Panc1 (cell line): Measurements from ENCODE around the gene ABCC10. TPM values are rescaled to one million over a fixed set of nuclear protein-coding genes. Genes with fewer than 3 reads are reported as not detected.

Experiments
- ATAC-seq: fragments of 200-7000 bp; cut with Tn5 transposase; 2 replicates; pipeline ENCODE4 v1.9.1; 2020; ENCODE audit warnings: mild to moderate bottlenecking, moderate library complexity
- Bru-seq: library from RNA; stranded (reverse); fragments of 400-500 nt; gene quantifications from one replicate; lab custom pipeline; 2021; lab: Mats Ljungman, UMichigan
- BruChase-seq, 2 experiments: library from RNA; stranded (reverse); fragments of 400-500 nt; gene quantifications; one replicate each; lab custom pipeline; 2021; lab: Mats Ljungman, UMichigan
- BruUV-seq: library from RNA; stranded (reverse); fragments of 400-500 nt; replicated peaks from 2 replicates; lab custom pipeline; 2021; lab: Mats Ljungman, UMichigan
- CTCF ChIA-PET: fragments of 300-600 bp; sonication (Branson Sonifier 250); formaldehyde crosslinking; loops from one replicate; lab custom pipeline; 2022; ENCODE audit warnings: antibody characterized with exemption; lab: Charles Lee
- POLR2A ChIA-PET: fragments of 300-600 bp; sonication (Branson Sonifier 250); formaldehyde crosslinking; loops from one replicate; lab custom pipeline; 2022; ENCODE audit warnings: antibody characterized with exemption; lab: Charles Lee
- DNase-seq: peaks from one replicate; pipeline ENCODE4 v3.0.0-alpha.2; 2010; ENCODE audit warnings: low read depth, low spot score
- H3K27ac ChIP-seq: 2 replicates; pipeline ENCODE4 v1.5.1; 2011; ENCODE audit warnings: mild to moderate bottlenecking, low read length, inconsistent platforms
- H3K27me3 ChIP-seq: fragments of 200-500 bp; sonication (Bioruptor generic); 2 replicates; pipeline ENCODE4 v1.6.0; 2014; ENCODE audit warnings: low read length, inconsistent platforms; ENCODE audit not compliant: control insufficient read depth, insufficient read depth
- H3K36me3 ChIP-seq: fragments of 200-500 bp; sonication (Bioruptor generic); 2 replicates; pipeline ENCODE4 v1.5.1; 2014; ENCODE audit warnings: inconsistent platforms, mild to moderate bottlenecking, low read length, moderate library complexity; ENCODE audit not compliant: control insufficient read depth, insufficient read depth
- H3K4me1 ChIP-seq: 2 replicates; pipeline ENCODE4 v1.5.1; 2011; ENCODE audit warnings: inconsistent platforms, mild to moderate bottlenecking, low read length, moderate library complexity; ENCODE audit not compliant: control insufficient read depth, insufficient read depth
- H3K4me3 ChIP-seq, 2 experiments: 2 replicates each; pipeline ENCODE4 v1.5.1; 2011 to 2012; ENCODE audit warnings: low read depth in 2 of 2, low read length in 2 of 2, mild to moderate bottlenecking in 2 of 2, inconsistent platforms in 1 of 2, moderate library complexity in 1 of 2
- H3K9me3 ChIP-seq: fragments of 200-500 bp; sonication (Bioruptor generic); 2 replicates; pipeline ENCODE4 v1.5.1; 2014; ENCODE audit warnings: low read depth, mild to moderate bottlenecking, inconsistent platforms, low read length, moderate library complexity; ENCODE audit not compliant: control insufficient read depth, insufficient read depth
- POLR2AphosphoS5 ChIP-seq: IDR thresholded peaks from 2 replicates; pipeline ENCODE4 v1.6.1; 2012; ENCODE audit warnings: mild to moderate bottlenecking, low read depth, low read length, moderate library complexity
- SIN3A ChIP-seq: IDR thresholded peaks from 2 replicates; pipeline ENCODE4 v1.6.1; 2012; ENCODE audit warnings: low read depth, mild to moderate bottlenecking, low read length, moderate library complexity, borderline replicate concordance; ENCODE audit not compliant: insufficient read depth
- TCF7L2 ChIP-seq: IDR thresholded peaks from 2 replicates; pipeline ENCODE4 v1.6.1; 2011; ENCODE audit warnings: mild to moderate bottlenecking, low read depth, low read length, inconsistent platforms
- in situ Hi-C: cut with HindIII; loops from 2 replicates; pipeline ENCODE4 v1.10.0; 2016; ENCODE audit warnings: low sequenced_read_pairs, low pct_unique_long_range_greater_than_20kb
- intact Hi-C: fragments of 100-400 bp; cut with micrococcal nuclease; formaldehyde crosslinking; loops from one replicate; pipeline ENCODE4 v1.10.0; 2022; ENCODE audit not compliant: unreplicated experiment
- long read RNA-seq: library from polyadenylated mRNA; unstranded; transcript quantifications from one replicate; pipeline ENCODE4 v2.0.0, GENCODE V29; 2021; ENCODE audit not compliant: unreplicated experiment
- polyA plus RNA-seq: library from polyadenylated mRNA; unstranded; fragments of >200 nt; gene quantifications from one replicate; pipeline ENCODE4 v1.2.1, GENCODE V29; 2012; ENCODE audit warnings: missing spikeins; ENCODE audit not compliant: insufficient read length
- total RNA-seq: library from RNA; stranded (reverse); gene quantifications from one replicate; pipeline ENCODE4 v1.2.1, GENCODE V29; 2021; ENCODE audit not compliant: unreplicated experiment
- TF ChIP-seq, protein P1 (sequence below): fragments of 450-650 bp; IDR thresholded peaks from 2 replicates; pipeline ENCODE4 v1.5.1; 2017; ENCODE audit warnings: mild to moderate bottlenecking
- TF ChIP-seq, protein P2 (sequence below), 2 experiments: IDR thresholded peaks; 2 replicates each; pipeline ENCODE4 v1.6.1; 2011 to 2012; ENCODE audit warnings: low read depth in 2 of 2, control low read depth in 1 of 2, low read length in 1 of 2, mild to moderate bottlenecking in 1 of 2, moderate library complexity in 1 of 2; ENCODE audit not compliant: insufficient read depth in 1 of 2

Gene ABCC10, protein sequence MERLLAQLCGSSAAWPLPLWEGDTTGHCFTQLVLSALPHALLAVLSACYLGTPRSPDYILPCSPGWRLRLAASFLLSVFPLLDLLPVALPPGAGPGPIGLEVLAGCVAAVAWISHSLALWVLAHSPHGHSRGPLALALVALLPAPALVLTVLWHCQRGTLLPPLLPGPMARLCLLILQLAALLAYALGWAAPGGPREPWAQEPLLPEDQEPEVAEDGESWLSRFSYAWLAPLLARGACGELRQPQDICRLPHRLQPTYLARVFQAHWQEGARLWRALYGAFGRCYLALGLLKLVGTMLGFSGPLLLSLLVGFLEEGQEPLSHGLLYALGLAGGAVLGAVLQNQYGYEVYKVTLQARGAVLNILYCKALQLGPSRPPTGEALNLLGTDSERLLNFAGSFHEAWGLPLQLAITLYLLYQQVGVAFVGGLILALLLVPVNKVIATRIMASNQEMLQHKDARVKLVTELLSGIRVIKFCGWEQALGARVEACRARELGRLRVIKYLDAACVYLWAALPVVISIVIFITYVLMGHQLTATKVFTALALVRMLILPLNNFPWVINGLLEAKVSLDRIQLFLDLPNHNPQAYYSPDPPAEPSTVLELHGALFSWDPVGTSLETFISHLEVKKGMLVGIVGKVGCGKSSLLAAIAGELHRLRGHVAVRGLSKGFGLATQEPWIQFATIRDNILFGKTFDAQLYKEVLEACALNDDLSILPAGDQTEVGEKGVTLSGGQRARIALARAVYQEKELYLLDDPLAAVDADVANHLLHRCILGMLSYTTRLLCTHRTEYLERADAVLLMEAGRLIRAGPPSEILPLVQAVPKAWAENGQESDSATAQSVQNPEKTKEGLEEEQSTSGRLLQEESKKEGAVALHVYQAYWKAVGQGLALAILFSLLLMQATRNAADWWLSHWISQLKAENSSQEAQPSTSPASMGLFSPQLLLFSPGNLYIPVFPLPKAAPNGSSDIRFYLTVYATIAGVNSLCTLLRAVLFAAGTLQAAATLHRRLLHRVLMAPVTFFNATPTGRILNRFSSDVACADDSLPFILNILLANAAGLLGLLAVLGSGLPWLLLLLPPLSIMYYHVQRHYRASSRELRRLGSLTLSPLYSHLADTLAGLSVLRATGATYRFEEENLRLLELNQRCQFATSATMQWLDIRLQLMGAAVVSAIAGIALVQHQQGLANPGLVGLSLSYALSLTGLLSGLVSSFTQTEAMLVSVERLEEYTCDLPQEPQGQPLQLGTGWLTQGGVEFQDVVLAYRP (N-terminal part only)
- total RNA-seq: 52.7 TPM
- polyA plus RNA-seq: 40.9 TPM
- percentile 71 among the genes with signal in this experiment for Bru-seq, nascent RNA
- percentile 81 among the genes with signal in this experiment for BruChase-seq, experiment 1, labeled RNA remaining after a 2-hour chase
- BruChase-seq, experiment 2, labeled RNA remaining after a 6-hour chase: percentile 77 among the genes with signal in this experiment
- long read RNA-seq, full-length matches to known transcripts: 1 of 52 reads
- long read RNA-seq, partial matches to known transcripts: 21 of 52 reads
- long read RNA-seq, other reads (novel, unspliced or antisense): 30 of 52 reads

DNA sequence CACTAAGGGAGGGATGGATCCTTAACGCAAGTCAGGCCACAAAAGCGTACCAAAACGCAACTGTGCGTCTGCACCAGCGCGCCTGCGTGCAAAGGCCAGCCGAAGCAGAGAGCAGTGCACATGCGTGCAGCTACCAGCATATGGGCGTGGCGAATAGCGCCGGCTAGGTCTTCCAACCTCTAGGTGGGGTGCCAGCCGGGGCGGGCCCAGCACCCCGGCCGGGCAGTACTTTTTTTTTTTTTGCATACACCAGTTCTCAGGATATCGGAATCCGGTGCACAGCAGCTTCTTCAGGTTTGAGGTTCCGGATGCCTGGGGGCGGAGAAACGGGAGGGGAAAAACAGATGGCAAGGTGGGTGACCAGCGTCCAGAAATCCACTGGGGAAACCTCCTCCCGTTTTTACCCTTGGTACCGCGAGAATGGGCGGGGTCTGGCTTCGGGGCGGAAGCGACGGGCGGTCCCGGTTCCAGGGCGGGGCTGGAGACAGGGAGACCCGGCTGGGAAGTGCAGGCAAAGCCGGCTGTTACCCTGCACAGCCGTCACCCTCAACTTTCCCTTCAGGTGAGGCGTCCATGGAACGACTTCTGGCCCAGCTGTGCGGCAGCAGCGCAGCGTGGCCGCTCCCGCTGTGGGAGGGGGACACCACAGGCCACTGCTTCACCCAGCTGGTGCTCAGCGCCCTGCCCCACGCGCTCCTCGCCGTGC, at the start of gene ABCC10:
Gene ABCC10 (plus strand): TSS at position 136 of the 706 bp plus-strand sequence. CDS start 438 bp downstream, at position 574.
- peaks cover 2% of the 10 kb centered on the region; the same call in 1 of the 2 replicates for H3K36me3 ChIP-seq
- CTCF ChIA-PET: interaction anchor here (0.5 to 1.0 kb wide), 4 partner anchors 12 to 257 kb away, joined by 3 to 6 read pairs (median 4); no protein-coding TSS in a partner anchor
- no peaks in the 10 kb centered on the region for H3K27me3 ChIP-seq
- POLR2A ChIA-PET: interaction anchor here (0.6 kb wide), 1 partner anchor 69 kb away, joined by 4 read pairs; no protein-coding TSS in a partner anchor
- peaks cover 10% of the 10 kb centered on the region for H3K4me1 ChIP-seq
- in situ Hi-C loops: no loop called here
- BruUV-seq: no TSS peak
- DNase-seq: peak; percentile 88
- intact Hi-C loops: no loop called here
- TF ChIP-seq, protein P1, sequence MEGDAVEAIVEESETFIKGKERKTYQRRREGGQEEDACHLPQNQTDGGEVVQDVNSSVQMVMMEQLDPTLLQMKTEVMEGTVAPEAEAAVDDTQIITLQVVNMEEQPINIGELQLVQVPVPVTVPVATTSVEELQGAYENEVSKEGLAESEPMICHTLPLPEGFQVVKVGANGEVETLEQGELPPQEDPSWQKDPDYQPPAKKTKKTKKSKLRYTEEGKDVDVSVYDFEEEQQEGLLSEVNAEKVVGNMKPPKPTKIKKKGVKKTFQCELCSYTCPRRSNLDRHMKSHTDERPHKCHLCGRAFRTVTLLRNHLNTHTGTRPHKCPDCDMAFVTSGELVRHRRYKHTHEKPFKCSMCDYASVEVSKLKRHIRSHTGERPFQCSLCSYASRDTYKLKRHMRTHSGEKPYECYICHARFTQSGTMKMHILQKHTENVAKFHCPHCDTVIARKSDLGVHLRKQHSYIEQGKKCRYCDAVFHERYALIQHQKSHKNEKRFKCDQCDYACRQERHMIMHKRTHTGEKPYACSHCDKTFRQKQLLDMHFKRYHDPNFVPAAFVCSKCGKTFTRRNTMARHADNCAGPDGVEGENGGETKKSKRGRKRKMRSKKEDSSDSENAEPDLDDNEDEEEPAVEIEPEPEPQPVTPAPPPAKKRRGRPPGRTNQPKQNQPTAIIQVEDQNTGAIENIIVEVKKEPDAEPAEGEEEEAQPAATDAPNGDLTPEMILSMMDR: no peak; the same call in 1 of the 2 replicates
- TF ChIP-seq, protein P2, sequence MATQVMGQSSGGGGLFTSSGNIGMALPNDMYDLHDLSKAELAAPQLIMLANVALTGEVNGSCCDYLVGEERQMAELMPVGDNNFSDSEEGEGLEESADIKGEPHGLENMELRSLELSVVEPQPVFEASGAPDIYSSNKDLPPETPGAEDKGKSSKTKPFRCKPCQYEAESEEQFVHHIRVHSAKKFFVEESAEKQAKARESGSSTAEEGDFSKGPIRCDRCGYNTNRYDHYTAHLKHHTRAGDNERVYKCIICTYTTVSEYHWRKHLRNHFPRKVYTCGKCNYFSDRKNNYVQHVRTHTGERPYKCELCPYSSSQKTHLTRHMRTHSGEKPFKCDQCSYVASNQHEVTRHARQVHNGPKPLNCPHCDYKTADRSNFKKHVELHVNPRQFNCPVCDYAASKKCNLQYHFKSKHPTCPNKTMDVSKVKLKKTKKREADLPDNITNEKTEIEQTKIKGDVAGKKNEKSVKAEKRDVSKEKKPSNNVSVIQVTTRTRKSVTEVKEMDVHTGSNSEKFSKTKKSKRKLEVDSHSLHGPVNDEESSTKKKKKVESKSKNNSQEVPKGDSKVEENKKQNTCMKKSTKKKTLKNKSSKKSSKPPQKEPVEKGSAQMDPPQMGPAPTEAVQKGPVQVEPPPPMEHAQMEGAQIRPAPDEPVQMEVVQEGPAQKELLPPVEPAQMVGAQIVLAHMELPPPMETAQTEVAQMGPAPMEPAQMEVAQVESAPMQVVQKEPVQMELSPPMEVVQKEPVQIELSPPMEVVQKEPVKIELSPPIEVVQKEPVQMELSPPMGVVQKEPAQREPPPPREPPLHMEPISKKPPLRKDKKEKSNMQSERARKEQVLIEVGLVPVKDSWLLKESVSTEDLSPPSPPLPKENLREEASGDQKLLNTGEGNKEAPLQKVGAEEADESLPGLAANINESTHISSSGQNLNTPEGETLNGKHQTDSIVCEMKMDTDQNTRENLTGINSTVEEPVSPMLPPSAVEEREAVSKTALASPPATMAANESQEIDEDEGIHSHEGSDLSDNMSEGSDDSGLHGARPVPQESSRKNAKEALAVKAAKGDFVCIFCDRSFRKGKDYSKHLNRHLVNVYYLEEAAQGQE (IDR thresholded peaks at IDR 0.05; ENCODE audit: insufficient read depth in 1 of 2, low read depth in 2 of 2, low read length in 1 of 2): peak in 1 of 2 experiments; percentile 69; a peak in 1 of 4 replicates
- TF ChIP-seq TCF7L2: peak; percentile 42; the same call in 1 of the 2 replicates
- 0 out of 2 replicates have a peak, but pooled peaks have one; percentile 52 for TF ChIP-seq SIN3A
- peak; percentile 91 for TF ChIP-seq POLR2AphosphoS5
- H3K4me3 ChIP-seq: peak within 1 kb of the TSS; percentile 79 to 99
- ATAC-seq: peak; percentile 97
- peak within 1 kb of the TSS; percentile 97 for H3K27ac ChIP-seq
- H3K9me3 ChIP-seq: no peaks in the 10 kb centered on the region
